HG03558 (cell line): ENCODE data around the gene CHORDC1.
"Not testable (repeated sequence)": the region's sequence is repeated elsewhere in the genome, so short reads cannot be mapped to it uniquely, and the experiment has no call there.

Experiments used
- ATAC-seq: cut with Tn5 transposase; IDR thresholded peaks from one replicate; pipeline ENCODE4 v1.9.1; 2021; ENCODE audit warnings: moderate number of reproducible peaks; ENCODE audit not compliant: unreplicated experiment; ENCODE audit errors: extremely low read depth

The CHORDC1 gene

GRCh38 chr11:90218606-90219005, 4.2 kb downstream of the CHORDC1 start:
- ATAC-seq: no peak

DNA sequence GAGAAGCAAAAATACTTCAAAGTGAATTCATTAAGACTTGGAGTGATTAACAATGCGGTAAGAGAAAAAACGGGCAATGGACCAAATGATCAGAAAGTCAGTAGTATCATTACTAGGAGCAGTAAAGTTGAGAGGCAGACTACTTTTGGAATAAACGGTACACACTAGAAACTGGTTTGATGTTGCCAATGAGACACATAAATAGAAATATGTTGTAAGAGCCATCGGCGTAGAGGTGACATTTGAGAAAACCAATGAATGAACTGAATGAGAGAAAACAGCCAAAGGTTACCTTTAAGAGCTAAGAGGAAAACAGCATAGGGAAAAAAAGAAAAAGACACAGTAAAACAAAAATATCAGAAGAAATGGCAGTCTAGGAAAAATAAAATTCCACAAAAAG, 6.2 kb downstream of the CHORDC1 start:
- no peak for ATAC-seq

DNA sequence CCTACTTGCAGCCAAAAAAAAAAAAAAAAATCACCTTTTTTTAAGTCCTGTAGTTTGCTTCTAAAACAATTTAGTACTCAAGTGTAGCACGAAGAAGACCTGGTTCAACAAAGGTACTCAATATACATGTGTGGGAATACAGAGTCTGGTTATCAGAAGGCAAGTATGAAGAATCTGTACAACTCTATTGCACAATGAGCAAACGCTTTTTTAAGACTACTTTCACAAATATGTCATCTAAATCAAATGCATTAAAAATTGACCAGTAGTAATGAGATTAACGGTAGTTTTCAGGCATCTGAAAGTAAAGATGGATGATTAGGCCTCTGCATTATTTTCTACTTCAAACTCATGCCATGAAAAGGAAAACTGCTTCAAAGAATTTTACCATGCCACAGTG, 9.5 kb downstream of the CHORDC1 start:
- no peak for ATAC-seq

DNA sequence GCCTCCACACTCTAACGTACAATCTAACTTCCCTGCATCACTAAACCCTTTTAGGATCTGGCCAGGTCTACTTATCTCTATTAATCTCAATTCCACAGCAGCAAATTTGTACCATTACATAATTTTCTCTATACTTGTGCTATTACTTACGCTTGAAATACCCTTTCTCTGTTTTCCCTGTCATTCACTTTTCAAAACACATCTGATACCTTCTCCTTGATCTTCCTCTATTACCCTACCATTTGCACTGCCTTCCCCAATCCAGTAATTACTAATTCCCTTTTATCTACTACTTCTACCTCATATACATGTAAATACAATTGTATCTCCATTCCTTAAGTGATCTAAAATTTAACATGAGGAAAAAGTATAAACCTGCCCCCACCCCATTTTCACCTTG, 14.0 kb downstream of the CHORDC1 start:
- no peak for ATAC-seq

DNA sequence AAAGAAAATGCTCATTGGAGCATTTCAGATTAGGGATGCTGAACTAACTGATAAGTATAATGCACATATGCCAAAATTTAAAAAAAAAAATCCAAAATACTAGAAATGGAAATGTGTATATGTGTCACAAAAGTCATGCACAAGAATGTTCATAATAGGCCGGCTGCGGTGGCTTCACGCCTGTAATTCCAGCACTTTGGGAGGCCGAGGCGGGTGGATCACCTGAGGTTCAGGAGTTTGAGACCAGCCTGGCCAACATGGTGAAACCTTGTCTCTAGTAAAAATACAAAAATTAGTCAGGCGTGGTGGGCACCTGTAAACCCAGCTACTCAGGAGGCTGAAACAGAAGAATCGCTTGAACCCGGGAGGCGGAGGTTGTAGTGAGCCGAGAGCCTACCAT, 14.9 kb downstream of the CHORDC1 start:
- not testable (repeated sequence) for ATAC-seq

DNA sequence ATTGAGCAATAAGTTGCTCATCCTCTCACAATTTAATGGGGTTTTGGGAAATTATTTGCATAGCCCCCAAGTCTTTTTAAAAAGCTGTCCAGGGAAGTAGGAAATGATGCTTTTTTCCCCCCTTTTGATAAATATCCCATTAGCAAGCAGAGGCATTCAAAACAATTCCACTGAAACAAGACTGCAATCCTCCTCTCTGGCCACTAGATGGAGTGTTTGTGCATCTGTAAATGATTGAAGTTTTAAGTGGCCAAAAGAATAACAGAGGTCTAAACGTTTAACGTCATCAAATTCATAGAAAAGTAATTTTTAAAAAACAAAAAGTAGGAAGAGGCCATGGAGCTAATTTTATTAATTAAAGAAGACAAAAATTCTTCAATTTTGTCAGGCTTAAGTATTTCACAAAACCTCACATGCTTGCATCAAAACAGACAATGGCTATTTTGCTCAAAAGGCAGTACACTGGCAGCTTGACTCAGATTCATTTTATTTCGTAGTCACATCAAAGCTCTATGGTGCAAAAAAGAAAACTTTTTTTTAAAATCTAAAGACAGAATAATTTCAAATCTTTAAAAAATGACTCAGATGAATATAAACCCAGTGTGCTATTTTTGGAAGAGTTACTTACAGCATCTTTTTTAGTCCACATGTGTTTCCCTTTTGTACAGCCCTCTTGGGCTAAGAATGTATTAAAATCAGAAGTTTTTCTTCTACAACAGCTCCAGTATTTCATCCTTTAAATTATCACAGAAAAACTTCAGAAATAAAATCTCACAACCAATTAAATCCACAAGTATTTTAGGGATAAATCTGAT, 17.8 kb downstream of the CHORDC1 start:
- ATAC-seq: peak; percentile 69

DNA sequence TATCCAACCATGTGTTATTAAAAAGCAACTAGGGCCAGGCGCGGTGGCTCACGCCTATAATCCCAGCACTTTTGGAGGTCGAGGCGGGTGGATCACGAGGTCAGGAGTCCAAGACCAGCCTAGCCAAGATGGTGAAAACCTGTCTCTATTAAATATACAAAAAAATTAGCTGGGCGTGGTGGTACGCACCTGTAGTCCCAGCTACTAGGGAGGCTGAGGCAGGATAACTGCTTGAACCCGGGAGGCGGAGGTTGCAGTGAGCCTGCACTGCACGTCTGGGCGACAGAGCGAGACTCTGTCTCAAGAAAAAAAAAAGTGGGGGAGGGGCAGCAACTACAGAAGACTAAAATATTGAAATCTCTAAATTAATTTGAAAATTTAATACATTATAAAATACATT, 18.4 kb downstream of the CHORDC1 start:
- no peak for ATAC-seq

DNA sequence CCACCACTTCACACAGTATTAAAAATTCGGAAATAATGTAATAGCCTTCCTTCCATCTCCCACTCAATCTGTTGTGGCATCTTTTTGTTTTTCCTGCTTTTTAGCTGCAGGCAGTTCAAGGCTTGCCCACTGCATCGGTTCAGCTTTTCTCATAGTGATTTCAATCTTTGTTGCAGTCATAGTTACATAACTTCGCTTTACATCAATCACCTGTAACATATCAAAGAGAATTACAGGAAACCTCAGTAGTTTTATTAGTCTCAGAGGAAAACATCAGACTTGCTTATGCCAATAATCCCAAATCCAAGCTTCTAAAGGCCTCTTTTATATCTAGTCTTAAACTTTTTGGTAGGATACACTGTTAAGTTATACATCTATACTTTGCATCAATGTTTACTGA, 20.5 kb downstream of the CHORDC1 start:
- ATAC-seq: no peak

DNA sequence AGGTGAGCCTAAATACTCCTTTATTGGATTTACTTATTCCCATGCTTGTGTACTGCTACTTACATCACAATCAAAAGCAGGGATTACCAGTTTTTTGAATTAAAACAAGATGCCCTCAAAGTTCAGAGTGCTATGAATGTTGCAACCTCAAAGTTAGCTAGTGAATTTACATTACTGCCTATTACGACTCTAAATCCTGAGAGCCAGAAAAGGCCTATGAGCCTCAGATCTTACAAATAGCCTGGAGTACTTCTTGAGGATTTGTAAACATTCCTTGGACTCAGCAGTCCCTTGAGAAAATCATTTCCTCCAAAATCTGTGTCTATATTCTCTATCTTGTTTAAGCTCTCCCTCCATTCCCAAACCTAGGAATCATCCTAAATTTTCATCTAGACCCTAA, 25.5 kb downstream of the CHORDC1 start:
- ATAC-seq: no peak

DNA sequence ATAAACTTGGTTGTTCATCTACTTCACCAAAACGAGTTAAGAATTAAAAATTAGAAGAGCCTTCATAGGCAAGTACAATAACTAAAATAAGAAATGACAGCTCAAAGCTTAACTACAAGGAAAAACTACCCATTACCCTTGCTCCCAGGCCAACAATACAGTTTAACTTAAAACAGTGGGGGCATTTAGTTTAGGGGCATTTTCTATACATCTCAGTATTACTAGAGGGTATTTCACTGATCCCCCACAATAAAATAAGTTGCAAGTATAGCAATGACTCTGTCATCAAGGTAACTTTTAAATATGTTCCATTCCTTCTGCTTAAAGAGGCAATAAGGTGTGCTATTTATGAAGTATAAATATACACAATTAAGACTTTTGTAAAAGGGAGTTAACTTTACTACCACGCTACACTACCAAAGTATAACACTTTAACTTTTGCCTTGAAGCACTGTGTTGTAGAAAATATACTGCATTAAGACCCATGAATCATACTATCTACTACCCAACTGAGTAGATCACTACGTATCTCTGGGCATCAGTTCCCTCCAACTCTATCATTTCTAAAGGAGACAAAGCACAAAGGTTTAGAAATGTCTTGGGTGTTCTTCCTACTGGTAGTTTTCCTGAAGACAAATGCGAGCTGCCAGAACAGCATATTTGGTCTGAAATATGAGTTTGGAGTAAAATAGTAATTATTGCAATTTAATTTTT, 29.8 kb downstream of the CHORDC1 start:
- ATAC-seq: no peak

GRCh38 chr11:90189011-90189410, 33.8 kb downstream of the CHORDC1 start:
- ATAC-seq: no peak

DNA sequence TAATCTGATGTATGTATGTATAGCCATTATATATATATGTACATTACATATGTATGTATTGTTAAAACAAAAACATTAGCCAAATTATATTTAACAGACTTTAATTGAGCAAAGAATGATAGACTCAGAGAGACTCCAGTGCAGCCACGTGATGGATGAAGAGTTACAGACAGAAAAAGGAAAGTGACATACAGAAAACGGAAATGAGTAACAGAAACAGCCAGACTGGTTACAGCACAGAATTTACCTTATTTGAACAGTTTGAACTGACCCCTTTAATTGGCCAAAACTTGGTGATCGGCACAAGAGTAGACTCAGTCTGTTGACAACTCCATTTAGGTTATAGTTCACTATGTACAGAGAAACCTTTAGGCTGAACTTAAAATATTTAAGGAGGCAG, 35.0 kb downstream of the CHORDC1 start:
- no peak for ATAC-seq

DNA sequence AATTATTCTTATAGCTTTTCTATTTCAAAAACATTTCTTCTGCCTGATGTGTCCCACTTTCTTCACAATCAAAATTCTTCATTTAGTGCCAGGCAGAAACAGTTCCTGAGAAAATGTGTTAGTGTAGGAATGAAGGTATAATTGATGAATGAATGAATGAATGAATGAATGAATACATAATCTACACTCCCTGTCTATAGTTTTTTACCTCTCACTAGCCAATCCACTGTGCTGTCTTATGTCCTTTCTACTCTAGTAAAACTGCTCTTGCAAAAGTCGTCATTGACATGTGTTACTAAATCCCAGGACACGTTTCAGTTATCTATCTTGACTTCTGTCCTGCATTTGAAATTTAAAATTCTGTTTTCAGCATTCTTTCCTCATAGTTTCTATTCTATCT, 42.9 kb downstream of the CHORDC1 start:
- no peak for ATAC-seq

DNA sequence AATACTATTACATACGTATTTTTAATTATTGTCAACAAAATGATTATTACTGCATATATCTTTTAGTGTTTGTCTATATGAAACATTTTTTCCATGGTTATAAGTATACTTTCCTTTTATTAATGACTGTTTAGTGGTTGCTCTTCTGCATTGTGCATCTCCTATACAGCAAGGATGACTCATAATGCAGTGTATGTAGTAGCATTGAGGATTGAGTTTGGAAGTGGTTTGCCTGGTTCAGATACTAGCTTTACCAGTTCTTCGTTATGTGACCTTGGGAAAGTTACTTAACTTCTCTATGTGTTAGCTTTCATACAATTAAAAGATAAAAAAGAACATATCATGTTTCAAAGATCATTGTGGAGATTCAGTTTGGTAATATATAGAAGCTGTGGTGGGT, 44.1 kb downstream of the CHORDC1 start:
- no peak for ATAC-seq

DNA sequence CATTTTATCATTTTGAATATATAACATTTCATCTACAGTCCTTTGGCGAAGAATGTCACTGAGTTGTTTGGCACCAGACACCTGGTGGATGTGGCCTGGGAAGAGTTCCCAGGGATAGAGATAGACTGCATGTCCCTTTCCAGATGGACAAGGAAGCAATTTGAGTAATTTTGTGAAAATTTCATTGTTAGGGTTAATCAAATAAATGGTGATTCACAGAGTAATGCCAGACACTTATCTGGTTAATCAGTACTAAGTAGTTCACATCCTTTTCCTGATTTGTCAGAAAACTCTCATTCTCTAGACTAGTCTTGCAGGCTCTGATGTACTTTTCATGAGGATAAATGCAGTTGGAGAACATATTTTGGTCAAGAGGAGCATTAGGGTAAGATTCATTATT, 46.8 kb downstream of the CHORDC1 start:
- ATAC-seq: no peak

GRCh38 chr11:90171359-90171758, 51.5 kb downstream of the CHORDC1 start:
- no peak for ATAC-seq

DNA sequence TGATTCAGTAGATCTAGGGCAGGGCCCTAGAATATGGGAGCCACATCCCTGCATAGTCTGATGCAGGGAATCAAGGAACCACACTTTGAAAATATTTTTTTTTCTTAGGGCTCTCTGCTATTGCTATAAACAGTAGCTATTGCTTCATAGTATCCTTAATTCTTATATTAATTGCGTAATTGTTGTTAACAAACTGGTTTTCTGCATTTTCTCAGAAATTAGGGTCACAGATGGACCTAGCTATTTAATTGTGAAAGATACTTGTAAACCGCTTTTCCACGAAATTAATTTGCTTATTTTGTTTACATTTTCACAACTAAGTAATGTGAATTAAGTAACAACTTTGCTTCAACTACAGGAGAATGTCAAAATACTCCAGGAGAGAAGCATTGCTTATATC, 54.3 kb downstream of the CHORDC1 start:
- no peak for ATAC-seq

DNA sequence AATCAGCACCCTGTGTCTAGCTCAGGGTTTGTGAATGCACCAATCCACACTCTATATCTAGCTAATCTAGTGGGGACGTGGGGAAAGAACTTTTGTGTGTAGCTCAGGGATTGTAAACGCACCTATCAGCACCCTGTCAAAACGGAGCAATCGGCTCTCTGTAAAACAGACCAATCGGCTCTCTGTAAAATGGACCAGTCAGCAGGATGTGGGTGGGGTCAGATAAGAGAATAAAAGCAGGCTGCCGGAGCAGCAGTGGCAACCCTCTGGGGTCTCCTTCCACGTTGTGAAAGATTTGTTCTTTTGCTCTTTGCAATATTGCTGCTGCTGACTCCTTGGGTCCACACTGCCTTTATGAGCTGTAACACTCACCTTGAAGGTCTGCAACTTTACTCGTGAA, 55.1 kb downstream of the CHORDC1 start:
- not testable (repeated sequence) for ATAC-seq

DNA sequence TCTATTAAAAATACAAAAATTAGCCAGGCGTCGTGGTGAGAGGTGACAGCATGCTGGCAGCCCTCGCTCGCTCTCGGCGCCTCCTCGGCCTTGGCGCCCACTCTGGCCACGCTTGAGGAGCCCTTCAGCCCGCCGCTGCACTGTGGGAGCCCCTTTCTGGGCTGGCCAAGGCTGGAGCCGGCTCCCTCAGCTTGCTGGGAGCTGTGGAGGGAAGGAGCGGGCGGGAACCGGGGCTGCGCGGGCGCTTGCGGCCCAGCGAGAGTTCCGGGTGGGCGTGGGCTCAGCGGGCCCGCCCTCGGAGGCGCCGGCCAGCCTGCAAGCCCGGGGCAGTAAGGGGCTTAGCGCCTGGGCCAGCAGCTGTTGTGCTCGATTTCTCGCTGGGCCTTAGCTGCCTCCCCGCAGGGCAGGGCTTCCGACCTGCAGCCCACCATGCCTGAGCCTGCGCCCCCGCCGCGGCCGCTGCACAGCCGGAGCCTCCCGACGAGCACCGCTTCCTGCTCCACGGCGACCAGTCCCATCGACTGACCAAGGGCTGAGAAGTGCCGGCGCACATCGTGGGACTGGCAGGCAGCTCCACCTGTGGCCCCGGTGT, 55.8 kb downstream of the CHORDC1 start:
- ATAC-seq: not testable (repeated sequence)
